MCF 10A (cell line): ENCODE results near the gene MFSD6L. TPM values are rescaled to one million over a fixed set of nuclear protein-coding genes. Genes with fewer than 3 reads are reported as not detected.

Experiments
- BruUV-seq: library from RNA; stranded (reverse); fragments of 400-500 nt; replicated peaks from 2 replicates; lab custom pipeline; 2021; lab: Mats Ljungman, UMichigan
- CTCF ChIA-PET: fragments of 300-600 bp; sonication (Branson Sonifier 250); formaldehyde crosslinking; extraction: SDS; loops from one replicate; lab custom pipeline; 2021; ENCODE audit warnings: antibody characterized with exemption, inconsistent platforms; lab: Yijun Ruan, JAX
- POLR2A ChIA-PET: fragments of 300-600, 350-650 bp; sonication (Branson Sonifier 250); formaldehyde crosslinking; extraction: SDS; loops from one replicate; lab custom pipeline; 2020; ENCODE audit warnings: antibody characterized with exemption, inconsistent platforms; lab: Yijun Ruan, JAX
- DNase-seq: peaks from one replicate; pipeline ENCODE4 v3.0.0-alpha.2; 2018; ENCODE audit not compliant: unreplicated experiment
- H3K27ac Mint-ChIP-seq: one replicate; pipeline ENCODE4 v1.8.0; 2022; ENCODE audit warnings: mild to moderate bottlenecking, low read depth, mixed read lengths; ENCODE audit not compliant: unreplicated experiment
- H3K27me3 Mint-ChIP-seq: one replicate; pipeline ENCODE4 v1.8.0; 2022; ENCODE audit warnings: mixed read lengths; ENCODE audit not compliant: insufficient read depth, unreplicated experiment
- H3K36me3 Mint-ChIP-seq: one replicate; pipeline ENCODE4 v1.8.0; 2022; ENCODE audit warnings: mild to moderate bottlenecking, moderate library complexity, mixed read lengths; ENCODE audit not compliant: insufficient read depth, unreplicated experiment
- H3K4me1 Mint-ChIP-seq: one replicate; pipeline ENCODE4 v1.8.0; 2022; ENCODE audit warnings: mixed read lengths; ENCODE audit not compliant: insufficient read depth, unreplicated experiment
- H3K4me3 Mint-ChIP-seq: one replicate; pipeline ENCODE4 v1.8.0; 2022; ENCODE audit warnings: mild to moderate bottlenecking, moderate library complexity, mixed read lengths; ENCODE audit not compliant: unreplicated experiment
- H3K9me3 Mint-ChIP-seq: one replicate; pipeline ENCODE4 v1.8.0; 2022; ENCODE audit warnings: mixed read lengths; ENCODE audit not compliant: unreplicated experiment
- intact Hi-C: fragments of 100-400 bp; cut with micrococcal nuclease; formaldehyde crosslinking; loops from 2 replicates; pipeline ENCODE4 v1.14.1; 2022
- total RNA-seq: library from RNA; stranded (reverse); gene quantifications from 2 replicates; pipeline ENCODE4 v1.2.3, GENCODE V29; 2022
- TF ChIP-seq, protein P1 (sequence below): fragments of 200-600 bp; IDR thresholded peaks from one replicate; pipeline ENCODE4 v1.8.0; 2022; ENCODE audit warnings: antibody characterized with exemption, mild to moderate bottlenecking; ENCODE audit not compliant: unreplicated experiment

MFSD6L gene
- total RNA-seq, 1 experiment from 2014 or later: not detected

DNA sequence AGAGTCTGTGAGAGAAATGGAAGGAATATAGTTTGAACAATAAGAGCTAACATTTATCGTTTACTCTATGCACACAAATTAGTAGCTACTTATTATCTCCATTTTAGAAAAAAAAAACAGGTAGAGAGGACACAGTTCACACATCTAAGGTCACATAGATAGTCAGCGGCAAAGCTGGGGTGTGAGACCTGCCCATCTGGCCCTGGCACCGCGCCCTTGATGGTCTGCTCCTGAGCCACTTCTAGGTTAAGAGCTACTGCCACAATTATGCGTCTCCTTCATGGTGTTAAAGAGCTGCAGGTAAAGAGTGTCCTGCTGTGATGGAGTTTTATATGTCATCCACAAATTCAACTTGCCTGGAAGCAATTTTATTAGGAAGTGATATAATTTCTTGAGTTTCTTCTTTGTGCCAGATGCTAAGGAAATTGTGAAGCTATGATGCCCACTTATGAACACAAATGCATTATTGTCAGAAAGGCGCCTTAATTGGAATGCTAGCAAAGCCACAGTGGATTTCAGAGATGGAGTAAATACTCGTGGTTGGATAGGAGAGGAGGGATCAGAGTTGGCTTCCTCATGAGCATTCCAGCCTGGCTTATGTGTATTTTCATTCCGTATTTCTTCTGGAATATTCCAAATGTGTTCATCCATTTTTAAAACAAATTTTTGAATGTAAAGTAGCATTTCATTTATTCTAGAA lies 21.3 kb upstream of the MFSD6L start:
- Mint-ChIP-seq H3K4me1 (no peaks in the 10 kb centered on the region), H3K4me3 (no peak overlapping the region), H3K27me3 (peaks cover 32% of the 10 kb centered on the region), H3K9me3 (peaks cover 13% of the 10 kb centered on the region), H3K27ac (no peak overlapping the region), H3K36me3 (no peaks in the 10 kb centered on the region)
- TF ChIP-seq, protein P1, sequence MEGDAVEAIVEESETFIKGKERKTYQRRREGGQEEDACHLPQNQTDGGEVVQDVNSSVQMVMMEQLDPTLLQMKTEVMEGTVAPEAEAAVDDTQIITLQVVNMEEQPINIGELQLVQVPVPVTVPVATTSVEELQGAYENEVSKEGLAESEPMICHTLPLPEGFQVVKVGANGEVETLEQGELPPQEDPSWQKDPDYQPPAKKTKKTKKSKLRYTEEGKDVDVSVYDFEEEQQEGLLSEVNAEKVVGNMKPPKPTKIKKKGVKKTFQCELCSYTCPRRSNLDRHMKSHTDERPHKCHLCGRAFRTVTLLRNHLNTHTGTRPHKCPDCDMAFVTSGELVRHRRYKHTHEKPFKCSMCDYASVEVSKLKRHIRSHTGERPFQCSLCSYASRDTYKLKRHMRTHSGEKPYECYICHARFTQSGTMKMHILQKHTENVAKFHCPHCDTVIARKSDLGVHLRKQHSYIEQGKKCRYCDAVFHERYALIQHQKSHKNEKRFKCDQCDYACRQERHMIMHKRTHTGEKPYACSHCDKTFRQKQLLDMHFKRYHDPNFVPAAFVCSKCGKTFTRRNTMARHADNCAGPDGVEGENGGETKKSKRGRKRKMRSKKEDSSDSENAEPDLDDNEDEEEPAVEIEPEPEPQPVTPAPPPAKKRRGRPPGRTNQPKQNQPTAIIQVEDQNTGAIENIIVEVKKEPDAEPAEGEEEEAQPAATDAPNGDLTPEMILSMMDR: no peak
- intact Hi-C loops: no loop called here
- DNase-seq: no peak
- POLR2A ChIA-PET: no interaction called here
- CTCF ChIA-PET: interaction anchor here (0.5 kb wide), 1 partner anchor 169 kb away, joined by 3 read pairs; no protein-coding TSS in a partner anchor
- BruUV-seq: no TSS peak

DNA sequence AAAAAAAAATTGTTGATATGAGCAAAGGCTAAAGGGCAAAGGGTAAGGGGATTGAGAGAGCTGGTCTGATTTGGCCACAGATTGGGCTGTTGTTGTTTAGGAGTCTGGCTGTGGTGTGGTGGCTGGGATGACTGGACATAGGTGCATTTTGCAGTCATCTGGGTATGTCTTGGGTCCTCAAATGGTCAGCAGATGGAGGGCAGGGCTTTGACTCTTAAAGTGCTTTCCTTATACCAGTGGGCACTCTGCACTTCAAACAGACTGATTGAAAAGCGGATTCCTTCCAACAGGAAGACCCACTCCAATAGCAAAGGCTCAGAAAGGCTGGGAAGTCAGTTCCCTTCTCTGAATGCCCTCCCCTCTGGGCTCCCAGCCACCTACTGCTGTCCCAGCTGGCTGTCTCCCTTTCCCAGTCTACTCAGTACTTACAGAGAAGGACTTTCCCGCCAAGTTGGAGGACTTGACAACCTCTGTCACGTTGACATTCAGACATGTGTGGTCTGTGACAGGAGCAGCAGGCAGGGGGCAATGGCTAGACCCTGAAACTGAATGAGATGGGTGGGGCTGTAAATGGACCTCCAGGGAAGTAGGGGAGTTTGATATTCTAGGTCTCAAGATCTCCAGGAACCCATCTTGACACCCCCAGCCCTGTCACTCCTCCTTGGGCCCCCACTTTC lies 19.6 kb upstream of the MFSD6L start:
- DNase-seq: no peak
- TF ChIP-seq, protein P1: no peak
- ChIA-PET CTCF (no interaction called here), POLR2A (interaction anchor here (0.7 kb wide), 1 partner anchor 1875 kb away, joined by 3 read pairs; no protein-coding TSS in a partner anchor)
- H3K36me3 Mint-ChIP-seq: no peaks in the 10 kb centered on the region
- BruUV-seq: no TSS peak
- peaks cover 47% of the 10 kb centered on the region for H3K27me3 Mint-ChIP-seq
- H3K27ac Mint-ChIP-seq: no peak overlapping the region
- H3K9me3 Mint-ChIP-seq: peaks cover 7% of the 10 kb centered on the region
- intact Hi-C loops: no loop called here
- no peak overlapping the region for H3K4me3 Mint-ChIP-seq
- no peaks in the 10 kb centered on the region for H3K4me1 Mint-ChIP-seq

DNA sequence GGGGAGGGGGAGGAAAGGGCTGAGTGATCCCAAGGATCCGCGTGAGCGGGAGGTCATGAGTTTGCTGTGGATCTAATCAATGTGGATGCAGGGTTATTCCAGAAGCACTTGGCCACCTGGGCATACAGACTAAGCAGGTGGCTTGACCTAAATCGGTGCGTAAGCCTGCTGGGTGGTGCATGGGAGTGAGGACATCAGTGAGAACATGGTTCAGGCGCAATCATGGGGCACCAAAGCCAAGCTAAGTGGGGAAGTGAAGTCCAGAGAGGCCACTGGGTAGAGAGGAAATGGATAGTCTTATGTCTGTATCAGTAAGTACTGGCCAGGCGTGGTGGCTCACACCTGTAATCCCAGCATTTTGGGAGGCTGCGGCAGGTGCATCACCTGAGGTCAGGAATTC lies 18.9 kb upstream of the MFSD6L start:
- peaks cover 7% of the 10 kb centered on the region for H3K9me3 Mint-ChIP-seq

More for the DNA sequence above, 18.9 kb upstream of the MFSD6L start:
- H3K27me3 Mint-ChIP-seq: peaks cover 47% of the 10 kb centered on the region
- CTCF ChIA-PET: no interaction called here
- BruUV-seq: no TSS peak
- intact Hi-C loops: no loop called here
- POLR2A ChIA-PET: no interaction called here
- no peak overlapping the region for H3K27ac Mint-ChIP-seq
- H3K4me1 Mint-ChIP-seq: no peaks in the 10 kb centered on the region
- H3K36me3 Mint-ChIP-seq: no peaks in the 10 kb centered on the region
- DNase-seq: no peak
- H3K4me3 Mint-ChIP-seq: no peak overlapping the region
- TF ChIP-seq, protein P1: no peak
